Measurements from ENCODE around the gene FN3KRP. TPM values are rescaled to one million over a fixed set of nuclear protein-coding genes. Genes with fewer than 3 reads are reported as not detected.

FN3KRP gene
- total and polyA plus RNA-seq, 10 of the 15 experiments (the other 5 are each of a cell fraction or from before 2014, with no cell fraction given): 1.8 to 50.5 (median 26.5) TPM

GRCh38 chr17:82716203-82717010 is at the start of gene FN3KRP (continued):
- TF ChIP-seq JUND (IDR thresholded peaks at IDR 0.05; ENCODE audit: low read depth, low read length) (no peak), EP300 (IDR thresholded peaks at IDR 0.05; ENCODE audit: borderline replicate concordance in 1 of 2, control insufficient read depth in 1 of 2, low read depth in 2 of 2, low read length in 2 of 2) (no peak), CBFB (IDR thresholded peaks at IDR 0.05; ENCODE audit: low read depth) (no peak), RB1 (IDR thresholded peaks at IDR 0.05; ENCODE audit: borderline replicate concordance) (peak; percentile 82; the same call in 1 of the 2 replicates), SMARCA5 (IDR thresholded peaks at IDR 0.05) (no peak), PML (IDR thresholded peaks at IDR 0.05; ENCODE audit: low read length) (no peak), STAT3 (IDR thresholded peaks at IDR 0.05; ENCODE audit: low read depth, low read length) (no peak), NR2C2 (IDR thresholded peaks at IDR 0.05; ENCODE audit: borderline replicate concordance, control insufficient read depth, insufficient read length, low read depth) (no peak), ZNF217 (IDR thresholded peaks at IDR 0.05) (no peak), NBN (IDR thresholded peaks at IDR 0.05) (no peak), CBX3 (IDR thresholded peaks at IDR 0.05; ENCODE audit: borderline replicate concordance, low read depth) (no peak), NR2C1 (IDR thresholded peaks at IDR 0.05) (no peak), ZSCAN29 (IDR thresholded peaks at IDR 0.05) (no peak), BRCA1 (IDR thresholded peaks at IDR 0.05; ENCODE audit: low read depth, low read length) (no peak), SRF (IDR thresholded peaks at IDR 0.05; ENCODE audit: low read depth in 2 of 2, low read length in 2 of 2) (no peak), BCL3 (IDR thresholded peaks at IDR 0.05; ENCODE audit: borderline replicate concordance, insufficient read depth, low read depth, low read length, poor library complexity, severe bottlenecking) (no peak), DPF2 (IDR thresholded peaks at IDR 0.05) (no peak), CREB1 (IDR thresholded peaks at IDR 0.05; ENCODE audit: low read depth) (peak; percentile 70), SIX5 (IDR thresholded peaks at IDR 0.05; ENCODE audit: low read depth, low read length, severe bottlenecking) (no peak), HDGF (IDR thresholded peaks at IDR 0.05) (no peak), E2F8 (IDR thresholded peaks at IDR 0.05; ENCODE audit: low read depth, partially characterized antibody) (no peak), MEF2B (IDR thresholded peaks at IDR 0.05; ENCODE audit: partially characterized antibody, poor library complexity, severe bottlenecking) (no peak), RAD51 (IDR thresholded peaks at IDR 0.05) (no peak), ZNF24 (IDR thresholded peaks at IDR 0.05) (no peak)
- TF ChIP-seq, protein P1, sequence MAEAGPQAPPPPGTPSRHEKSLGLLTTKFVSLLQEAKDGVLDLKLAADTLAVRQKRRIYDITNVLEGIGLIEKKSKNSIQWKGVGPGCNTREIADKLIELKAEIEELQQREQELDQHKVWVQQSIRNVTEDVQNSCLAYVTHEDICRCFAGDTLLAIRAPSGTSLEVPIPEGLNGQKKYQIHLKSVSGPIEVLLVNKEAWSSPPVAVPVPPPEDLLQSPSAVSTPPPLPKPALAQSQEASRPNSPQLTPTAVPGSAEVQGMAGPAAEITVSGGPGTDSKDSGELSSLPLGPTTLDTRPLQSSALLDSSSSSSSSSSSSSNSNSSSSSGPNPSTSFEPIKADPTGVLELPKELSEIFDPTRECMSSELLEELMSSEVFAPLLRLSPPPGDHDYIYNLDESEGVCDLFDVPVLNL (IDR thresholded peaks at IDR 0.05; ENCODE audit: low read depth, low read length): peak; percentile 79
- TF ChIP-seq, protein P2, sequence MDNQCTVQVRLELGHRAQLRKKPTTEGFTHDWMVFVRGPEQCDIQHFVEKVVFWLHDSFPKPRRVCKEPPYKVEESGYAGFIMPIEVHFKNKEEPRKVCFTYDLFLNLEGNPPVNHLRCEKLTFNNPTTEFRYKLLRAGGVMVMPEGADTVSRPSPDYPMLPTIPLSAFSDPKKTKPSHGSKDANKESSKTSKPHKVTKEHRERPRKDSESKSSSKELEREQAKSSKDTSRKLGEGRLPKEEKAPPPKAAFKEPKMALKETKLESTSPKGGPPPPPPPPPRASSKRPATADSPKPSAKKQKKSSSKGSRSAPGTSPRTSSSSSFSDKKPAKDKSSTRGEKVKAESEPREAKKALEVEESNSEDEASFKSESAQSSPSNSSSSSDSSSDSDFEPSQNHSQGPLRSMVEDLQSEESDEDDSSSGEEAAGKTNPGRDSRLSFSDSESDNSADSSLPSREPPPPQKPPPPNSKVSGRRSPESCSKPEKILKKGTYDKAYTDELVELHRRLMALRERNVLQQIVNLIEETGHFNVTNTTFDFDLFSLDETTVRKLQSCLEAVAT (IDR thresholded peaks at IDR 0.05): no peak

Measured in GM12878 (cell line).